HL-60/S4 treated with retinoic acid at 250 ng/mL for 4 days and 3 days (cell line): ENCODE results near the gene ITPA.

ENCODE experiments used
- in situ Hi-C: fragments of 300-500 bp; cut with MboI; formaldehyde crosslinking; loops from 2 replicates; pipeline ENCODE4 v1.7.0; 2022; ENCODE audit warnings: low sequenced_read_pairs

Gene ITPA

GRCh38 chr20:3209257-3209945 is at the start of gene ITPA:
Gene ITPA, plus strand, starts transcription at chr20:3209498. Its CDS starts 54 bp downstream, at chr20:3209552.
- in situ Hi-C loops = no loop called here

DNA sequence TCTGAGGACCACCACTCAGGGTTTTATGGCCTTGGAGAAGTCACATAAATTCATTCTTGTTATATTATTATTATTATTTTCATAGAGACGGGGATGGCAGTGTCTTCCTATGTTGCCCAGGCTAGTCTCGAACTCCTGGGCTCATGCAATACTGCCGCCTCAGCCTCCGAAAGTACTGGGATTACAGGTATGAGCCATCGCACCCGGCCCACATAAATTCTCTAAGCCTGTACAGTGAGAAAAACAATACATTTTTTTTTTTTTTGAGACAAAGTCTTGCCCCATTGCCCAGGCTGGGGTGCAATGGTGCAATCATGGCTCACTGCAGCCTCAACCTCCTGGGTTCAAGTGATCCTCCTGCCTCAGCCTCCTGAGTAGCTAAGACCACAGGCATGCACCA is 48.9 kb upstream of the ITPA start:
- in situ Hi-C loops = no loop called here

DNA sequence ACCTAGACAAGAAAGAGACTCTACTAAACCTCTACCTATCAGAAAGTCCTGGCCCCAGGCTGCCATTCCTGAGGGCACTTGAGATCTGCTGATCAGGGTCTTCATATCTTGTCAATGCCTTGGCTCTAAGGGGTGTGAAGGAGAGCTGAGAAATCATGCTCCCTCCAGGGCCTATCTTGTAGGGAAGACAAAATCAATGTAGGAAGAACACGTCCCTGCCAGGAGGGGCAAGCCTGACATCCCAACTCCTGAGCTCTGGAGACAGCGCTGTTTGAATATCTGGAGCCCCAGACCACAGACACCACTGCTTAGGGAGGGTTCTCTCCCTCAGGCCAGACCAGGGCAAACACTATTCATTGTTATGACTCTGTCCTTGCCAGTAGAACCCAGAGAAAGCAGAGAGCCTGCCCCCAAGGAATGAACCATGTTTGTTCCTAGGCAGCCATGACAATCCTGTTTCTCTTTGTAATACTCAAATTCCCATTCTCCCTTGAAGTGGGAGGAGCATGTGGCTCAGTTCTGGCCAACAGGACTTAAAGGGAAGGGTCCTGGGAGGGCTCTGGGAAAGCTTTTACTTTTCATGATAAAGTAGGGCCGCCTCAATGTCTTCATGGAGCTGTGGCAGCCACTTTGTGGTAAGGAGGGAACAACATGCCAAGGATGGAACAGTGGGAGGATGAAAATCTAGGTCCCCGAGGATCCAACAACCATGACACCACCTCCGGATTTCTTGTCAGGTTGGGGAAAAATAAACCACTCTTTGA is 47.8 kb upstream of the ITPA start:
- in situ Hi-C loops = no loop called here

- in situ Hi-C loops = no loop called here
Observed at GRCh38 chr20:3162080-3162611, 47.2 kb upstream of the ITPA start.

DNA sequence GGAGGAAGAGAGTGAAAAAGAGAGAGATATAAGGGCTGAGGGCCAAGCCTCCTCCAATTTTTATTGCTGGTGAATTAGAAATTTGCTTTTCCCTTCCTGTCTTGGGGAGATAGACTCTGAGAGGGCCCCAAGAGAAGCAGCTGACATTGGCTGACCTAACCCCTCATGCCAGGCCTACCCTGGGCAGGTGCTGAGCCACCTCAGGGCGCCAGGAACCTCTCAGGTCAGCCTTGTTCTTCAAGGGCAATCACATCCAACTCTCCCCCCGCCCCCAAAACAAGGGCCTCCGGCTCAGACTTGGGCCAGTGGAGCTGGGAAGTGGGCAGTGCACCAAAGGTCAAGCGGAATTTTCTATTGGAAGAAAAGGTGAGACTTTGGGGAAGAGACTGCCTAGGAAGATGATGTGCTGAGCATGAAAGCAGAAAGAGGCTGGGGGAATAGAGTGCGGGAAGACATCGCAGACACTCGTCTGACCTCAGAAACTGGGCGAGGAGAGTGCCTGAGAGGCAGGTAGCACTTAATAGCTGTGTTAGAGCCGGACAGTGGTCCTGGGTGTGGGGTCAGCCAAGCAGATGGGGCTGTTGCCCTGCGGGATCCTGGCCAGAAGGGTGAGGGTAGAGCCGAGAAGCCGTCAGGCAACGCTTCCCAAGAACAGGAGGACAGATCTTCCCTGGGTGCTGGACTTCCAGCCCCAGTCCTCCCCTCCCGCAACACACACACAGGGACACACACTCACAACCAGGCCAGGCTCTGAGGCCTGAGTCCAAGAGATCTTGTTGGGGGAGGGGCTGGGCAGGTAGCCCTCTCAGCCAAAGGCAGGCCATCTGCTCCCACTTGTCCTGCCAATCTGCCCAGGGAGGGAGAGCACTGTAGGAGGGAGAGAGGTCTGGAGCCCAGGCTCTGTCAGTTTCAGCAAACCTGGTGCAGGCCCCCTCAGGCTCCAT is 45.9 kb upstream of the ITPA start:
- in situ Hi-C loops = no loop called here

DNA sequence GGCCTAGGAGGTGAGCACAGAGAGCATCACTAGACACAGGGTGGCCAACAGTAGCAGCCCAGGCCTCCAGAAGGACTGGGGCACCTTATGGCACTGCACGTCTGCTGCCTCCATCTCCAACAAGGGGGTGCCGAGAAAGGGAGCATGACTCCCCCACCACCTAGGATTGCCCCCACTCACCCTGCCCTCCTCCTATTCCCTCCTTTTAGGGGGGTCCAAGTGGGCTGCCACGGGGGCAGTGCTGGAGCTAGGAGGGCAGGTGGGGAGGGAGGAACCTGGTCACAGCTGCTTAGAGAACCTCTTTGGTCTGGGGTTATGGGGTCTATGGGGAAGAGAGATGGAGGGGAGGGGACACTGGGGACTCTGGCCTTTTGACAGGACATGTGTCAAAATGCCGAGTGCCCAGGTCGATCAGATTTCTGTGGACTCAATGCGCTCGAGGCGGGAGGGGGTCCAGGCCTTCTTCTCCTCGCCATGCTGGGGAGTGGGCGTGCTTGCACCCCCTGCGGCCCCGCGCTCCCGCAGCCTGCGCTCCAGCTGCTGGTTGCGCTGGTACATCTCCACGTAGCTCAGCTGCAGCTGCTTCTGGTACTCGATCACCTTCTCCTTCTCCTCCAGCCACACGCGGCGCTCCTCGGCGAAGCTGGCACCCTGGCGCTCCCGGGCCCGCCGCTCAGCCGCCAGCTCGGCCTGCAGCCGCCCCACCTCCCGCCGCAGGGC is 45.1 kb upstream of the ITPA start:
- in situ Hi-C loops = no loop called here

DNA sequence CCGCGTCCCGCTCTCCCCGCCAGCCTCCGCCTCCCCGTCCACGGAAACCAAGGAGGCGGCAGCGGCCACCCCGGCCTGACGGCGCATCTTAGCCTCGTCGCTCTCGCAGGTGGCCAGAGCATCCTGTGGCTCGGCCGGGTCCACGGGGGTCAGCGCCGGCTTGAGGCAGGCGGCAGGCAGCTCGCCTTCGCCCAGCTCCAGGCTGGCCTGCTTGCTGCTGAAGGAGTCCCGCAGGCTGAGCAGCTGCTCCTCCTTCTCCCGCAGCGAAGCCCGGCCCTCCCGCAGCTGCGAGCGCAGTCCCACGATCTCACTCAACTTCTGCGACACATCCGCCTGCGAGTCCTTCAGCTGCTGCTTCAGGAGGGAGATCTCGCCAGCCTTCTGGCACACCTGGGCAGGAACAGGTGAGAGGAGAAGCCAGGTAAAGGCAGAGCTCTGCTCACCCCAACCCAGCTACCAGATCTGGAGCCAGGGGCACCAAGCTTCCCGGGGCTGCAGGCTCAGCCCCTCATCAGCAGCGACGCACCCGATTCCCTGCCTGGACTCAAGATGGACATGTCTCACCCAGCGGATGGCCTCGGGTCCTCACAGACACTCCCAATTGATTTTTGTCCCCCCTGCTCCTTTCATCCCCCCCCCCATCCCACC is 44.4 kb upstream of the ITPA start:
- in situ Hi-C loops = no loop called here

- in situ Hi-C loops = no loop called here
Observed at GRCh38 chr20:3165473-3166337, 43.6 kb upstream of the ITPA start.

DNA sequence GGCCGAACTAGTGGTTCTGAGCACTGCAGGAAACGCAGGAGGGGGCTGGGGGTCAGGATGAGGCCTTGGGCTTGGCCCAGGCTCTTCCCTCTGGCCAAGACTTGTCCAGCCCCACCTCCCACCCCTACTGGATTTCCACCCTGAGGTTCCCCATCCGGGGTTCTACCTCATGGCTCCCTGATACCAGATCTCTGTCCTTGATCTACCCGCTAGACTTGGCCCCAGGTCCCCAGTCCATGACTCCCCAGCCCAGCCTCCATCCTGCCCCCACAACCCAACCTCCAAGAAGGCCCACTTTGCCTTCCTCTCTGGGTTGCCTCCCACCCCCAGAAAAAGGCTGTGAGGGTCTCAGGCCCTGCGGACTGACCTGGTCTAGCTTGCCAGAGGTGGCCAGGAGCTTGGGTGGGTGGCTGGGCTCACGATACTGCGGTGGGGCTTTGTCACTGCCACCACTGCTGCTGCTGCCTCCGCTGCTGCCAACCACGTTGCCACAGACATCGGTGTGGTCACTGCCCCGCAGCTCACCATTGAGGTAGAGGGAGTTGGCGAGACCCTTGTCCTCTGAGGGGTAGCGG is 42.9 kb upstream of the ITPA start:
- in situ Hi-C loops = no loop called here

DNA sequence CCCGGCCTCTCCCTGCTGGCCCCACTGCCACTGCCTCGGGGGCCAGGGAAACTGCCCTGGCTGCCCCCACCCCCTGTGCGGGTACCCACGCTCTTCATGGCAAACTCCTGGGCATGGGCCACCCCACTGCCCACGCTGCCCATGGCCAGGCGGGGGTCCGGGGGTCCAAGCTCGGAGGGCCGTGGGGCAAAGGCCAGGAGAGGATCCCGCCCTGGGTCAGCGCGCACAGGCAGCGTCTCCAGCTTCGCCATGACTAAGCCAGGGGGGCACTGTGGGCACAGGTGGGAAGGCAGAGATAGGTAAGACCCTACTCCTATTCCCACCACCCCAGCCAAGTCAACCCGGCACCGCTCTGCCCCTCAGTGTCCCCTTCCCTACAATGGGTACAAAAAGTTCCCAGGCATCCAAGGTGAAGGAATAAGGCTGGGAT is 42.4 kb upstream of the ITPA start:
- in situ Hi-C loops = no loop called here

GRCh38 chr20:3167738-3168078 is 41.6 kb upstream of the ITPA start:
- in situ Hi-C loops = no loop called here

DNA sequence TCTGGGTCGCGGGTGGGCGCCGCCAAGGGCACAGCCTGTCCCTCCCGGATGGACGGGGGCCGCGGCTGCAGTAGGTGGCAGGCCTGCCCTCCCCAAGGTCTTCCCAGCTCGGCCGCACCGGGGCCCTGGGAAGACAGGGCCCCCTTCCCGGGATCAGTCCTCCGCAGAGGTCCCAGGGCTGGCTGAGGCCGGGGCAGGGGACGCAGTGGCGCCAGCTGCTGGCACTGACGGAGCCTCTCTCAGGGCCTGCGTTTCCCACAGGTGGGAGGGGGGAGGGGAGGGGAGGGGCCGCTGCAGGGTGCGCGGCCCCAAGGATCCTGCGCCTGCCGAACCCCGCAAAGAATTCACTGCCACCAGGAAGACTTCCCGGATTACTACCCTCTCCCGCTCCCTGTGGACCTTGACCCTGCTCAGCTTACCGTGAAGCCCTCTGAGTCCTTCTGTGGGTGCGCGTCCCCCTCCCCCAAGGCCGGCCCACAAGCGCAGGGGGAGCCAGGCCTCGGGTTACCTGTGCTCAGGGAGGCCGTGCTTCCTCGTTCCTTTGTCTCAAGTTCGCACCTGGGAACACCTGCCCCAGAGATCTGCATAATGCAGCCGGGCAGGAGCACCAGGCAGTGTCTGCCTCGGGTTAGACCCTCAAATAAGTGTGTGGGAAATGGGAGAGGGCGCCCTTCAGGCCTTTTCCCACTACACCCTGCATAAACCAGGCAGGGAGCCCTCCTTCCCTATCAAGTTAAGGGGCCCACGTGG is 41.0 kb upstream of the ITPA start:
- in situ Hi-C loops = no loop called here

GRCh38 chr20:3168829-3169590 is 40.3 kb upstream of the ITPA start:
- in situ Hi-C loops = no loop called here

DNA sequence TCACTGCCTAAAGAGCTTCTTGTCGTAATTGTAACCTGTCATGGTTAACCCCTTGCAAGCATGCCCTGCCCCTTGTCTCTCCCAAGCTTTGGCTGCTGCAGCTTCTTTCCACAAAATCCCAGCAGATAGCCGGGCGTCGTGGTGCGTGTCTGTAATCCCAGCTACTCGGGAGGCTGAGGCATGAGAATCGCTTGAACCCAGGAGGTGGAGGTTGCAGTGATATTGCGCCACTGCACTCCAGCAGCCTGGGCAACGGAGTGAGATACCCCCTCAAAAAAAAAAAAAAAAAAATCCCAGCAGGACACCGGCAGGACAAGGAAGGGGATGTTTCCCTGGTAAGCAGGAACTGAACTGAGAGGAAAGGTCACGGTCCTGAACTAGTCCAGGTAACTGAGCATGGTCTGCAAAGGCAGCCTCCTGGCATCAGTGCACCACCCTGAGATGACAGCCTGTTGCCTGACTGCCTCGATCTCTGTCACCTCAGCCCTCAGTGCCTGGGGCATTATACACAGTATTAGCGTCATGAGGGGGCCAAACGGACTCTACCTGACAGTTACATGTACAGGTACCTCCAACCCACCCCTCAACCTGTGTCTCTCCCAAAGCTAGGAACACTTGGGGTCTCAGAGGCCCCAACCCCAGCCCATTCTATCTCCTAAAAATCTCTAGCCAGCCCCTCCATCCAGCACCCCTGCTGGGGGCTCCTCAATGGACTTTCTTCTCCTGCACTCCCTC is 37.7 kb upstream of the ITPA start:
- in situ Hi-C loops = no loop called here

DNA sequence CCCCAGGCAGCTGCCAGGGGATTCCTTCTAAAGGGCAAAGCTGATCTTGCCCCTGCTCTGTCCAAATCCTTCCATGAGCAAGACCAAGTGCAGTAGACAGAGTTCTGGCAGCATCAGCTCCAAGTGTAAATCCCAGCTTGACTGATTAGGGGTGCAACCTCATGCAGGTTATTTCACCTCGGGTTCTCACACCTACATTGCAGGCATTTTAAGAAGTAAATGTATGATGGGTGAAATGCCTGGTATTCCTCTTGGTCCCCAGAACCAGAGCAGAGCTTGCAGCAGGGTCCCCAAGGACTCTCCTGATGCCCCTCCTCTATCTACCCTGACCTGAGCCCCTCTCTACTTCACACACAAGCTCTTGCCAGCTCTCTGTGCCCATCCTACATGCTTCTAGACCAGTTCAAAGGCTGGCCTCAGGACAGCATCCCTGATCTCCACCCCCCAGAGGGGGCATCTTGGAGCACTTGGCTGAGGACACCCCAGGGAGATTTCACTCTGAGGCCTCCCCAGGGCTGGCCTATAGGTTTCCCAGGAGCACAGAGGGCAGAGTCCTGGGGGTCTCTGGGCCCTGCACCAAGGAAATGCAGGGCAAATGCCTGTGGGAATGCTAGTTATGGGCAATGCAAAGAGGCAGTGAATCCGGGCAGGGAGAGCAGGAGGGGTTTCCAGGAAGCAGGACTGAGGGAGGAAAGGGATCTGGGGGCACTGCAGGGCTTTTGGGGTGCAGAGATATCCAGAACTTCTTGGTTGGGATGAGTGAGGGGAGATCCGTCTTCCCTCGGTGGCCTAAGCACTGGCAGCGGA is 37.0 kb upstream of the ITPA start:
- in situ Hi-C loops = no loop called here
